Stimulated activated CD4-positive, alpha-beta T cell treated with anti-CD3 and anti-CD28 coated beads, Interleukin-12 subunit alpha, Interleukin-12 subunit beta, amount 100 ng/mL, for 48 hours (primary cell): Measurements from ENCODE around the gene GFI1B.

Experiments used
- DNase-seq, 3 donors: peaks; one replicate each; pipeline ENCODE4 v3.0.0-alpha.2; 2020; ENCODE audit warnings: low read depth in 2 of 3, low spot score in 1 of 3

The GFI1B gene

DNA sequence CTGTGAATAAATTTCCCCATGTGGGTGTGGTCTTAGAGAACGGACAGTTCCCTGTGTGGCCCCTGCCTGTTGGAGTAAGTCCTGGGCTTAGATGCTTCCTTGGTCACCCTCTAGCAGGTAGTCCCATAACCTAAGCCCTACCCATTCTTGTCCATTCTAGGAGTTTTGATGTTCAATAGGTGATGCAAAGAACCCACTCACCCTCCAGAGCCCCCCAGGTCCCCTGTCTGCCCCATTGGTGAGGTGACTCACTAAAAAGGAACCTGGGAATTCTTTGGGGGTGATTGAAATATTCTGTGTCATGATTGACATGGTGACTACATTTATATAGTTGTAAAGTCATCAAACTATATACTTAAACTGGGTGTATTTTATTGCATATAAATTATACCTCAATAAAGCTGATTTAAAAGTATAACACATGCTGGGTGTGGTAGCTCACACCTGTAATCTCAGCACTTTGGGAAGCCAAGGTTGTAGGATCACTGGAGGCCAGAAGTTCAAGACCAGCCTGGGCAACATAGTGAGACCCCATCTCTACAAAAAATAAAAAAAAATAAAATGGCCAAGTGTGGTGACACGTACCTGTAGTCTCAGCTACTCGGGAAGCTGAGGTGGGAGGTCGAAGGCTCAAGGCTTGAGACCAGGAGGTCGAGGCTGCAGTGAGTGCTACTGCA is 31.6 kb downstream of the GFI1B start:
- DNase-seq: no peak

- DNase-seq: no peak
Observed at GRCh38 chr9:133014696-133015095, 36.2 kb downstream of the GFI1B start.

DNA sequence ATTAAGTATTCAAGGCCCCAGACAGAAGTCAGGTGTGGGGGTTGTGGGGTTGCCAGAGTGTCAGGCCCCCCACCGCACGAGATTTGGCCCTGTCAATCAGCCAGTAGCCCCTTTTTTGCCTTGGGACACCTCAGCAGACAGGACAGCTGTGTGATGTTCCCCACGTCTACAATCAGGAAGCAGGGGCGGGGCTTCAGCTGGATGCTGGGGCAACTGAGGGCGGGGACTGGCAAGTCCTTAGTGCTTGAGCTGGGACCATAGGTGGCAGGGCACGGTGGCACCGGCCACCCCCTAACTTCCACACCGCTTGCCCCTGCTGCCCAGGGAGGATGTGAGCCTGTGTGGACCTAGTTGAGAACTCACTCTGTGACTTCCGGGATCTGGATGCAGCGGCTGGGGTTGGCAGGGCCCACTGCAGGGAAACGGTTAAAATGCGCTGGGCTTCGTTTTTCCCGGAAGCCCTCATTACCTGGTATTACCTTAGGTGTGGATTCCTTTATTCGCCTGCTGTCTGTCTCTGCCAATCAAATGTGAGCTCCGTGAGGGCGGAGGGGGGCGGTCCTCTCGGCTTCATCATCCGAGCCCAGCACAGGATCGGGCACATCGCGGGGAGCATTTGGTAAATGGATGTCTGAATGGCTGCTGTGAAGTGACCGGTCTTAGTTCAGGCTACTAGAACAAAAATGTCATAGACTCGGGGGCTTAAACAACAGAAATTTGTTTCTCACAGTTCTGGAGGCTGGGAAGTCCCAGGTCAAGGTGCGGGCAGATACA is 44.8 kb downstream of the GFI1B start:
- DNase-seq: peak in 2 of 3 donors; percentile 45

GRCh38 chr9:133026426-133026825 is 47.9 kb downstream of the GFI1B start:
- DNase-seq: no peak

- no peak for DNase-seq
Observed at GRCh38 chr9:133027134-133027533, 48.6 kb downstream of the GFI1B start.

- no peak for DNase-seq
Observed at GRCh38 chr9:133028221-133028620, 49.7 kb downstream of the GFI1B start.

DNA sequence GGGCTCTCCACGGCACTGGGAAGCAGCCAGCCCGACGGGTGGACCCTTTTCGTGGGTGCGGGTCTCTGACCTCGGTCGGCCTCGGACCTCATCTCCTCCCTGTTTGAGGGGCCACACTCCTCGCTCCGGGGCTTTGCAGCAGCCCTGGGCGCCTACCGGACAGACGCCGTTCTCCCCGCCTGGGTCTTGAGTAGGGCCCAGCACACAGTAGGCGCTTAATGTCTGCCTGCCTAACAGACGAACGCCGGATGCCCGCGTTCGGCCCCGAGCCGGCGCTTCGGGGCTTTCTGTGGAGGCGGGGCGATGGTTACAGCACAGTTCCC is 51.5 kb downstream of the GFI1B start:
- DNase-seq: no peak

GRCh38 chr9:133030317-133031129 is 52.0 kb downstream of the GFI1B start, which contains the start of gene GTF3C5:
Gene GTF3C5, plus strand, starts transcription at chr9:133030997. Its CDS starts 15 bp downstream, at chr9:133031012.
- DNase-seq: peak; percentile 83 to 85 (median 84)

DNA sequence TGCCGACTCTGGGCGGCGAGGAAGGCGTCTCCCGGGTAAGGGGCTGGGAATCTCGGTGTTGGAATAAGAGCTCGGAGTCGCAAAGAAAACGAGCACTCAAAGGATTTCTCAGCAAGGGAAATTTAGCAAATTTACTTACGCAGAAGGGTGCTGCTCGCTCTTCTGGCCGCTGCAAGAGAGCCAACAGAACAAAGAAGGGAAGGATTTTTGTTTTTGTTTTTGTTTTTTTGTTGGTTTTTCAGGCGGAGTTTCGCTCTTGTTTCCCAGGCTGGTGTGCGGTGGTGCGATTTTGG is 52.6 kb downstream of the GFI1B start:
- no peak for DNase-seq

- DNase-seq: no peak
Observed at GRCh38 chr9:133031496-133031911, 53.0 kb downstream of the GFI1B start.

DNA sequence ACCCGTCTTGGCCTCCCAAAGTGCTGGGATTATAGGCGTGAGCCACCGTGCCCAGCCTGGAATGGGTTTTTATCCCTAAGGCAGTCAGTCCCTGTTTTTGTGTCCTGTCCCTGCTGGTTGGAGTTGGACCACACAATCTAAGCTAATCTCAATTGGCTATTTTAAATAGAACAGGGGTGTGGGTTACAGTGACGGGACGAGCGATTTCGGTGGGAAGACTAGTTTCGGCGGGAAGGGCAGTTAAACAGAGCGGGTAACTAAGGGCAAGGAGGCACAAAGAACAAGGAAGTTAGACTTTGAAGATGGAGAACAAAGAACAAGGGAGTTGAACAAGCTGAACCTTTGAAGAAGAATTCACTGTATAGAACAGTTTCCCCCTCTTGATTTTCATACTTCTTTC is 53.7 kb downstream of the GFI1B start:
- DNase-seq: no peak

DNA sequence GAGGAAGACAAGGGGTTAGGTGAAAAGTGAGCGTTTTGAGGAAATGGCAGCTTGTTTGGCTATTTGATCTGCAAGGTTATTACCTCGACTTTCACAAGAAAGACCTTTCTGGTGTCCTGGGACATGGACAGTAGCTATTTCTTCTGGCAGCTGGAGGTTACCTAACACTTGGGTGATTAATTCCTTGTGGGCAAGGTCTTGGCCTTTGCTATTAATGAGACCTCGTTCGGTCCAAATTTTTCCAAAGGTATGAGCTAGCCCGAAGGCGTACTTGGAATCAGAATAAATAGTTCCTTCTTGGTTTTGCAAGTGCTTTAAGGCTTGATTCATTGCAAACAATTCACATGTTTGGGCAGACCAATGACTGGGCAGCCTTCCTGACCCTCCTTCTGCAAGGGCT is 57.2 kb downstream of the GFI1B start:
- no peak for DNase-seq

GRCh38 chr9:133037775-133038515 is 59.5 kb downstream of the GFI1B start:
- no peak for DNase-seq

DNA sequence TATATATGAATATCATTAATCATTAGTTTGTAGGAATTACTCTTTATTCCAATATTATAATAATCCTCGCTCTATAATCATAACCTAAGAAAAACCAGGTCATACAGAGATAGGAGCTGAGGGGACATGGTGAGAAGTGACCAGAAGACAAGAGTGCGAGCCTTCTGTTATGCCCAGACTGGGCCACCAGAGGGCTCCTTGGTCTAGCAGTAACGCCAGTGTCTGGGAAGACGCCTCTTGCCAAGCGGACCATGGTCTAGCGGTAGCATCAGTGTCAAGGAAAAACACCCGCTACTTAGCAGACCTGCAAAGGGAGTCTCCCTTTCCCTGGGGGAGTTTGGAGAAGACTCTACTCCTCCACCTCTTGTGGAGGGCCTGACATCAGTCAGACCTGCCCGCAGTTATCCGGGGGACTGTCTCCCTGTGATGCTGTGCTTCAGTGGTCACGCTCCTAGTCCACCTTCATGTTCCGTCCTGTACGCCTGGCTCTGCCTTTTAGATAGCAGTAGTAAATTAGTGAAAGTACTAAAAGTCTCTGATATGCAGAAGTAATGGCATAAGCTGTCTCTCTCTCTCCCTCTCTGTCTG is 62.5 kb downstream of the GFI1B start:
- peak in 1 of 3 donors; percentile 35 for DNase-seq
